Nephron (organoid): Measurements from ENCODE around the gene MEAK7.

Experiments
- H3K27ac Mint-ChIP-seq, 3 experiments: 2 replicates each; pipeline ENCODE4 v1.8.0; 2020; ENCODE audit warnings: mixed read lengths in 3 of 3, mild to moderate bottlenecking in 2 of 3, moderate library complexity in 1 of 3
- H3K27me3 Mint-ChIP-seq: 2 replicates; pipeline ENCODE4 v1.8.0; 2021; ENCODE audit warnings: low read depth, mild to moderate bottlenecking, moderate library complexity, mixed read lengths
- H3K36me3 Mint-ChIP-seq: 2 replicates; pipeline ENCODE4 v1.8.0; 2020; ENCODE audit warnings: low read depth, mixed read lengths
- H3K4me1 Mint-ChIP-seq: 2 replicates; pipeline ENCODE4 v1.8.0; 2020; ENCODE audit warnings: mixed read lengths
- H3K4me3 Mint-ChIP-seq, 3 experiments: 2 replicates each; pipeline ENCODE4 v1.8.0; 2020; ENCODE audit warnings: mild to moderate bottlenecking in 3 of 3, mixed read lengths in 3 of 3, moderate library complexity in 2 of 3
- H3K9me3 Mint-ChIP-seq: 2 replicates; pipeline ENCODE4 v1.8.0; 2020; ENCODE audit warnings: mixed read lengths
- TF ChIP-seq, protein P1 (sequence below), 3 experiments: fragments of 200-600 bp; sonication (generic); IDR thresholded peaks; one replicate each; pipeline ENCODE4 v1.5.0; 2021; ENCODE audit warnings: antibody characterized with exemption in 3 of 3; ENCODE audit not compliant: unreplicated experiment in 3 of 3

Gene MEAK7

DNA sequence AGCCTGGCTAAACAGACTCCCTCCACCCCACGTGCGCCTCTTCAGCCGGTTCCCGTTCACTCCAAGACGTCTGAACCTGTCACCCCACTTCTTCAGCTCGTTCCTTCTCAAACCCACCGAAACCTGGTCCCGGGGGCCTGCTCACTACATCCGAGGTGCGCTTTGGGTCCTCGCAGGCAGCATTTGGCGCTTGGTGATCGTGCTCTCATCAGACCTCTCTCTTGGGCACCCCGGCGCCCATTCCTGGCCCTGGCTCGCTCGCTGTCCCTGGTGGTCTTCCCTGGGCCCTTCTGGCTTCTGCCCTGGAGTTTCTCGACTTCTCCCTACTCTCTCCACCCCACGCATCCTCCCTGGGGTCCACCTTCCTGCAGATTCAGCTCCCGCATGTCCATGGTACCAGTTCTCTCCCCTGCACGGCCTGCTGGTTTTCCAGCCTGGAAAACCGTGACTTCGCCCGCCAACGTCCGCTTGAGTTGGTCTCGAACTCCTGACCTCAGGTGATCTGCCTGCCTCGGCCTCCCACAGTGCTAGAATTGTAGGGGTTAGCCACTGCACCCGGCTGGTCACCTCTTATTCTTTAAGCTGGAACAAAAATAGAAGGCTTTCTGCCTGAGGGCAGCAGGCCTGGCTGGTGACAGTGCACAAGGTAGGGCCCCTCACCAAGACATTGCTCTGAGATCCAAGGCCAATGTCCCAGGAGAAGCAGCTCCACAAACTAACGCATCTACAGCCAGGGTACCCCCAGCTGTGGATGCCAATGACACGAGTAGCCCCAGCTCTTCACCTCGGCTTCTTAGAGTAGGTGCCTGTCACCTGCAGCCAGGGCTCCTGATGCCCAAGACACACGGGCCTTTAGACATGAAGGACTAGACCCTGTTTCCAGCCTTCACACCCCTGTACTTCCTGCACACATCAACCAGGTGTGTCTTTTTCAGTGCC, 1.1 kb upstream of the MEAK7 start:
- Mint-ChIP-seq H3K9me3 (no peaks in the 10 kb centered on the region), H3K4me3 (peak overlapping the region; percentile 91 to 93 (median 91)), H3K27ac (peak overlapping the region; percentile 31 to 91 (median 82)), H3K27me3 (peaks cover 14% of the 10 kb centered on the region), H3K4me1 (peaks cover 11% of the 10 kb centered on the region), H3K36me3 (peaks cover 8% of the 10 kb centered on the region)
- TF ChIP-seq, protein P1, sequence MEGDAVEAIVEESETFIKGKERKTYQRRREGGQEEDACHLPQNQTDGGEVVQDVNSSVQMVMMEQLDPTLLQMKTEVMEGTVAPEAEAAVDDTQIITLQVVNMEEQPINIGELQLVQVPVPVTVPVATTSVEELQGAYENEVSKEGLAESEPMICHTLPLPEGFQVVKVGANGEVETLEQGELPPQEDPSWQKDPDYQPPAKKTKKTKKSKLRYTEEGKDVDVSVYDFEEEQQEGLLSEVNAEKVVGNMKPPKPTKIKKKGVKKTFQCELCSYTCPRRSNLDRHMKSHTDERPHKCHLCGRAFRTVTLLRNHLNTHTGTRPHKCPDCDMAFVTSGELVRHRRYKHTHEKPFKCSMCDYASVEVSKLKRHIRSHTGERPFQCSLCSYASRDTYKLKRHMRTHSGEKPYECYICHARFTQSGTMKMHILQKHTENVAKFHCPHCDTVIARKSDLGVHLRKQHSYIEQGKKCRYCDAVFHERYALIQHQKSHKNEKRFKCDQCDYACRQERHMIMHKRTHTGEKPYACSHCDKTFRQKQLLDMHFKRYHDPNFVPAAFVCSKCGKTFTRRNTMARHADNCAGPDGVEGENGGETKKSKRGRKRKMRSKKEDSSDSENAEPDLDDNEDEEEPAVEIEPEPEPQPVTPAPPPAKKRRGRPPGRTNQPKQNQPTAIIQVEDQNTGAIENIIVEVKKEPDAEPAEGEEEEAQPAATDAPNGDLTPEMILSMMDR (IDR thresholded peaks at IDR 0.05; ENCODE audit: unreplicated experiment in 3 of 3), result no peak

DNA sequence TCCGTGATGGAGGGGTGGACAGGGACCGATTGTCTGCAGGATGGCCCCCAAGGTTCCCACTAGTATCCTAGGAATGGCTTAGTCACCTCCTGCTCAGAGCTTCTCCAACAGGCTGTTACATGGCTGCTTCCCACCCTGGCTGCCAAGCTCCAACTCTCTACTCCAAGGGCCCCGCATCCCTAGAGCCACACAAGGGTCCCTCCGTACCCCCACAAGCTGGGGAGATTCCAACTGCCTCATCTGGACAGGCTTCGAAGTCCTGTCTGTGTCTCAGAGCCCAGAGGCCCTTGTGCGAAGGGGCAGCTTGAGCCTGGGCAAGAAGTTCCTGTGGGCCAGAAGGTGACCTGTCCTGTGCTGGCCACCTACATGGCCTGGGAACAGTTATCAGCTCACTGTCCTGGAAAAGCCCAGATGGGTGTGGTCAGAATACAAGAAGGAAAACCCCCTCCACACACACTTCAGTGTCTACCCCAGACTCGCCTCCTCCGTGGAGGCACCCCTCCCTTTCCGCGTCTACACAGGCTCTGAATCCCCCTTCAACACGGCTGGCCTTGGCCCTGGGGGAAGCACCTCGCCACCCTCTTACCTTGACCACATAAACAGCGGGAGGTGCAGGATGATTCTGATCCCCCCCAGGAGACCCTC, 586 bp downstream of the MEAK7 start:
- TF ChIP-seq, protein P1 (IDR thresholded peaks at IDR 0.05; ENCODE audit: unreplicated experiment in 3 of 3), result no peak
- Mint-ChIP-seq H3K27me3 (peaks cover 4% of the 10 kb centered on the region), H3K4me1 (peaks cover 11% of the 10 kb centered on the region), H3K9me3 (no peaks in the 10 kb centered on the region), H3K4me3 (peak overlapping the region; percentile 91 to 93 (median 91)), H3K27ac (peak overlapping the region in 2 of 3 experiments; percentile 61 to 91), H3K36me3 (peaks cover 12% of the 10 kb centered on the region)

DNA sequence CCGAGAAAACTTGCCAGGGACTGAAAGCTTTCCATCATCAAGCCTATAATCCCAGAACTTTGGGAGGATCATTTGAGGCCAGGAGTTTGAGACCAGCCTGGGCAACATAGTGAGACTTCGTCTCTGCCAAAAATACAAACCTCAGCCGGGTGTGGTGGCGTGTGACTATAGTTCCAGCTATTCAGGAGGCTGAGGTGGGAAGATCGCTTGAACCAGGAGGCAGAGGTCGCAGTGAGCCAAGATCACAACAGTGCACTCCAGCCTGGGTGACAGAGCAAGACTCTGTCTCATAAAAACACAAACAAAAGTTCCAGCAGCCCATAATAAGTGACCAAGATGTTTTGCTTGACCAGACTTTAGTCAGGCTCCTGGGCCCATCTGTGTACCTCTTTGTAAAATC, 1.9 kb downstream of the MEAK7 start:
- H3K4me3 Mint-ChIP-seq, result peak overlapping the region; percentile 59 to 91 (median 91)
- TF ChIP-seq, protein P1 (IDR thresholded peaks at IDR 0.05; ENCODE audit: unreplicated experiment in 3 of 3), result no peak
- no peaks in the 10 kb centered on the region for H3K9me3 Mint-ChIP-seq
- no peak overlapping the region for H3K27ac Mint-ChIP-seq
- peaks cover 11% of the 10 kb centered on the region for H3K4me1 Mint-ChIP-seq
- H3K36me3 Mint-ChIP-seq, result peaks cover 19% of the 10 kb centered on the region
- no peaks in the 10 kb centered on the region for H3K27me3 Mint-ChIP-seq

DNA sequence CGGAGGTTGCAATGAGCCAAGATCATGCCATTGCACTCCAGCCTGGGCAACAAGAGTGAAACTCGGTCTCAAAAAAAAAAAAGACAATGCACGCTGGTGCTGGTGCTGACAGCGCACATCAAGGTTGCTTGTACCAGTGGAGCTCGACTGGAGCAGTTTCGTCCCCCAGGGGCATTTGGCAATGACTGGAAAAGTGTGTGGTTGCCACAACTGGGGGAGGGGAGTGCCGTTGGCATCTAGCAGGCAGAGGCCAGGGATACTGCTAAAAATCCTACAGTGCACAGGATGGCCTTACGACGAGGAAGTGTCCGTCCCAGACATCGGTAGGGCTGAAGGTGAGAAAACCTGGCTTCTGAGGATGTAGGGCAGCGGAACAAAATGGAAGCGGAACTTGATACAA, 2.4 kb downstream of the MEAK7 start:
- no peak overlapping the region for H3K27ac Mint-ChIP-seq

DNA sequence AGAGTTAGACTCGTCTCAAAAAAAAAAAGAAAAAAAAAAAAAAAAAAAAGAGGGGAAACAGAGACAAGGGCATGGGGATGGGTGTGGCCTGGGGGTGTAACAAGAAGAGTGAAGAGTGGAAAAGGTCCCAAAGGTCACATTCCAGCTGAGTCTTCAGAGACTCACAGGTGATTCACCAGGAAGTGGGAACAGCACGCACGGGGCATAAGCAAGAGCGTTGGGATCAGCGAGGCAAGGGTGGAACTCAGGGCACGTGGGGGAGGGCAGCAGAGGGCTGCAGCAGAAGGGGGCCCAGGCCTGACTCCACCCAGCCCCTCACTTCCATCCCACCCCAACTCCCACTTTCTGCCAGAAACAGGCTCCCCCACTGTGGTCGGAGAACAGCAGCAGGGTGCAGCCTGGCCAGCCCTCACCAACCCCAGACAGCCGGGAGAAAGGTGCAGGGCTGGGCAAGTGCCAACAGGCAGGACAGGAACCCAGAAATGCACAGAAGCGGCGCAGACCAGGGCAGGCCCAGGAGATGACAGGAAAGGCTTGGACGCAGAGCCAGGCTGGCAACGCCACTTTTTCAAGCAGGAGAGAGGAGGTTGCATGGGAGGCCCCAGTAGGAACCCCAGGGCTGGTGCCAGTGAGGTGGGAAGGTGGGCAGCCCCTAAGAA, 3.3 kb downstream of the MEAK7 start:
- H3K36me3 Mint-ChIP-seq, result peaks cover 32% of the 10 kb centered on the region
- H3K4me3 Mint-ChIP-seq, result peak overlapping the region in 2 of 3 experiments; percentile 31 to 58
- no peak overlapping the region for H3K27ac Mint-ChIP-seq
- no peaks in the 10 kb centered on the region for H3K9me3 Mint-ChIP-seq
- H3K27me3 Mint-ChIP-seq, result no peaks in the 10 kb centered on the region
- TF ChIP-seq, protein P1 (IDR thresholded peaks at IDR 0.05; ENCODE audit: unreplicated experiment in 3 of 3), result no peak
- H3K4me1 Mint-ChIP-seq, result peaks cover 11% of the 10 kb centered on the region

More for the DNA sequence above, 2.4 kb downstream of the MEAK7 start:
- Mint-ChIP-seq H3K9me3 (no peaks in the 10 kb centered on the region), H3K4me3 (peak overlapping the region; percentile 21 to 91 (median 53)), H3K36me3 (peaks cover 24% of the 10 kb centered on the region), H3K4me1 (peaks cover 11% of the 10 kb centered on the region), H3K27me3 (no peaks in the 10 kb centered on the region)
- TF ChIP-seq, protein P1 (IDR thresholded peaks at IDR 0.05; ENCODE audit: unreplicated experiment in 3 of 3), result no peak
